ENCODE data around the gene TRAPPC13.
"Not testable (repeated sequence)": the region's sequence is repeated elsewhere in the genome, so short reads cannot be mapped to it uniquely, and the experiment has no call there.

Gene TRAPPC13

GRCh38 chr5:65624571-65625555 lies at the start of gene TRAPPC13, which contains the start of gene SHLD3:
Gene TRAPPC13 (plus strand): TSS chr5:65625027. CDS start chr5:65625061, 34 bp downstream.
Gene SHLD3 (plus strand): TSS chr5:65625027. CDS start chr5:65629588, 4,561 bp downstream.
- DNase-seq (ENCODE audit: low read depth), result peak; percentile 76

- no peak for DNase-seq (ENCODE audit: low read depth)
Observed at GRCh38 chr5:65577141-65577540, 47.7 kb upstream of the TRAPPC13 start.

- DNase-seq (ENCODE audit: low read depth), result no peak
Observed at GRCh38 chr5:65588694-65589093, 36.1 kb upstream of the TRAPPC13 start.

GRCh38 chr5:65601761-65602160 lies 23.1 kb upstream of the TRAPPC13 start:
- DNase-seq (ENCODE audit: low read depth), result not testable (repeated sequence)

GRCh38 chr5:65611524-65611923 lies 13.3 kb upstream of the TRAPPC13 start:
- DNase-seq (ENCODE audit: low read depth), result no peak

- no peak for DNase-seq (ENCODE audit: low read depth)
Observed at GRCh38 chr5:65612298-65612907, 12.4 kb upstream of the TRAPPC13 start.

- no peak for DNase-seq (ENCODE audit: low read depth)
Observed at GRCh38 chr5:65620021-65620420, 4.8 kb upstream of the TRAPPC13 start.

GRCh38 chr5:65621961-65622360 lies 2.9 kb upstream of the TRAPPC13 start:
- DNase-seq (ENCODE audit: low read depth), result not testable (repeated sequence)

- DNase-seq (ENCODE audit: low read depth), result no peak
Observed at GRCh38 chr5:65623482-65623881, 1.3 kb upstream of the TRAPPC13 start.

- peak; percentile 86 for DNase-seq (ENCODE audit: low read depth)
Observed at GRCh38 chr5:65624025-65624570, 729 bp upstream of the TRAPPC13 start, which contains the start of gene TRIM23. Gene TRIM23 (minus strand): TSS chr5:65624333. CDS start chr5:65624274, 59 bp downstream.

- DNase-seq (ENCODE audit: low read depth), result no peak
Observed at GRCh38 chr5:65625743-65626142, 916 bp downstream of the TRAPPC13 start.

GRCh38 chr5:65630981-65631380 lies 6.2 kb downstream of the TRAPPC13 start:
- DNase-seq (ENCODE audit: low read depth), result no peak

GRCh38 chr5:65640240-65640639 lies 15.4 kb downstream of the TRAPPC13 start:
- no peak for DNase-seq (ENCODE audit: low read depth)

- DNase-seq (ENCODE audit: low read depth), result no peak
Observed at GRCh38 chr5:65646938-65647337, 22.1 kb downstream of the TRAPPC13 start.

GRCh38 chr5:65647941-65648340 lies 23.1 kb downstream of the TRAPPC13 start:
- DNase-seq (ENCODE audit: low read depth), result no peak

GRCh38 chr5:65651144-65651543 lies 26.3 kb downstream of the TRAPPC13 start:
- no peak for DNase-seq (ENCODE audit: low read depth)

GRCh38 chr5:65654713-65655112 lies 29.9 kb downstream of the TRAPPC13 start:
- DNase-seq (ENCODE audit: low read depth), result no peak

- no peak for DNase-seq (ENCODE audit: low read depth)
Observed at GRCh38 chr5:65663804-65664521, 39.1 kb downstream of the TRAPPC13 start.

- no peak for DNase-seq (ENCODE audit: low read depth)
Observed at GRCh38 chr5:65668696-65669095, 43.9 kb downstream of the TRAPPC13 start.

- no peak for DNase-seq (ENCODE audit: low read depth)
Observed at GRCh38 chr5:65672796-65673195, 48.0 kb downstream of the TRAPPC13 start.

- DNase-seq (ENCODE audit: low read depth), result no peak
Observed at GRCh38 chr5:65674749-65675148, 49.9 kb downstream of the TRAPPC13 start.

GRCh38 chr5:65676056-65676455 lies 51.2 kb downstream of the TRAPPC13 start:
- not testable (repeated sequence) for DNase-seq (ENCODE audit: low read depth)
